ENCODE measurements around the gene ZSCAN31. TPM values are rescaled to one million over a fixed set of nuclear protein-coding genes. Genes with fewer than 3 reads are reported as not detected.

Gene ZSCAN31
- total and polyA plus RNA-seq, 9 of the 15 experiments (the other 6 are each of a cell fraction or from before 2014, with no cell fraction given), result 3.9 to 12.1 (median 7.0) TPM

DNA sequence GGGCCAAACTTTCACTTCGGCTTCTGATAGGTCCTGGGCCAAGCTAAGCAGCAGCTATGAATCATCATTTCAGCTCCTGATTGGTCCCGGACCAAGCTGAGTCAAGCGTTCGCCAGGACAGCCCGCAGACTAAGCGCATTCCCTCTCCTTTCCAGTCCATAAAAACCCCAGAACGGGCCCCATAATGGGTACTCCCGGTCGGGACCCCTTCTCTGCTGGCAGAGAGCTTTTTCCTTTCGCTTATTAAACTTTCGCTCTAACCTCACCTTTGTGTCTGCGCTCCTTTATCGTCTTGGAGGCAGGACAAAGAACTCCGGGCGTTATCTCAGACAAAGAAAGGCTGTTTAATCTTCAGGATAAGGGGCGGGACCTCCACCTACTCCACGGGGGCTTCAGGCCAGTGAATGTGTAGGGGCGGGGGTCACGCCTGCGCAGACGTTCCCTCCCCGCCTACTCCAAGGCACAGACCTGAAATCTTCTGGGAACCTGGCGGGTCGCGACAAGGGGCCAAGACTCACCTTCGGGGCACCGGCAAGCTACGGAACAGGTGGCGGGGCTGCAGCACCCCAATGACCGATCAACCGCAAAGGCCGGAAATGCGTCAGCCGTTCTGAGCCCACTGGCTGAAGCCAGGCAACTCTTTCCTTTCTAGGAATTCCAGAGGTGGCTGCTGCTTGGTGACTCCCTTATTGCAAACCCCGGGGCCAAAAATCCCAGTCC, at the start of gene ZSCAN31 (continued):
- TF ChIP-seq PHTF2 (CRISPR knock-in tag; IDR thresholded peaks at IDR 0.05) (peak; percentile 62; the same call in 1 of the 2 replicates), RUNX1 (IDR thresholded peaks at IDR 0.05; ENCODE audit: low read depth) (peak; percentile 87), POLR2B (IDR thresholded peaks at IDR 0.05; ENCODE audit: low read depth, partially characterized antibody) (peak; percentile 98), ZFP1 (CRISPR knock-in tag; IDR thresholded peaks at IDR 0.05) (peak; percentile 26; the same call in 1 of the 2 replicates), NBN (IDR thresholded peaks at IDR 0.05; ENCODE audit: low read depth) (peak; percentile 39; the same call in 1 of the 2 replicates), RFX7 (CRISPR knock-in tag; IDR thresholded peaks at IDR 0.05) (peak; percentile 4; the same call in 1 of the 2 replicates), TARDBP (IDR thresholded peaks at IDR 0.05) (no peak), SIN3B (IDR thresholded peaks at IDR 0.05; ENCODE audit: low read depth) (0 out of 2 replicates have a peak, but pooled peaks have one; percentile 5), TEAD1 (CRISPR knock-in tag; IDR thresholded peaks at IDR 0.05) (peak; percentile 11 to 60; a peak in 2 of 4 replicates)
- TF ChIP-seq, protein P1, sequence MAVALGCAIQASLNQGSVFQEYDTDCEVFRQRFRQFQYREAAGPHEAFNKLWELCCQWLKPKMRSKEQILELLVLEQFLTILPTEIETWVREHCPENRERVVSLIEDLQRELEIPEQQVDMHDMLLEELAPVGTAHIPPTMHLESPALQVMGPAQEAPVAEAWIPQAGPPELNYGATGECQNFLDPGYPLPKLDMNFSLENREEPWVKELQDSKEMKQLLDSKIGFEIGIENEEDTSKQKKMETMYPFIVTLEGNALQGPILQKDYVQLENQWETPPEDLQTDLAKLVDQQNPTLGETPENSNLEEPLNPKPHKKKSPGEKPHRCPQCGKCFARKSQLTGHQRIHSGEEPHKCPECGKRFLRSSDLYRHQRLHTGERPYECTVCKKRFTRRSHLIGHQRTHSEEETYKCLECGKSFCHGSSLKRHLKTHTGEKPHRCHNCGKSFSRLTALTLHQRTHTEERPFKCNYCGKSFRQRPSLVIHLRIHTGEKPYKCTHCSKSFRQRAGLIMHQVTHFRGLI (CRISPR knock-in tag; IDR thresholded peaks at IDR 0.05), result 0 out of 2 replicates have a peak, but pooled peaks have one; percentile 46
- TF ChIP-seq, protein P2, sequence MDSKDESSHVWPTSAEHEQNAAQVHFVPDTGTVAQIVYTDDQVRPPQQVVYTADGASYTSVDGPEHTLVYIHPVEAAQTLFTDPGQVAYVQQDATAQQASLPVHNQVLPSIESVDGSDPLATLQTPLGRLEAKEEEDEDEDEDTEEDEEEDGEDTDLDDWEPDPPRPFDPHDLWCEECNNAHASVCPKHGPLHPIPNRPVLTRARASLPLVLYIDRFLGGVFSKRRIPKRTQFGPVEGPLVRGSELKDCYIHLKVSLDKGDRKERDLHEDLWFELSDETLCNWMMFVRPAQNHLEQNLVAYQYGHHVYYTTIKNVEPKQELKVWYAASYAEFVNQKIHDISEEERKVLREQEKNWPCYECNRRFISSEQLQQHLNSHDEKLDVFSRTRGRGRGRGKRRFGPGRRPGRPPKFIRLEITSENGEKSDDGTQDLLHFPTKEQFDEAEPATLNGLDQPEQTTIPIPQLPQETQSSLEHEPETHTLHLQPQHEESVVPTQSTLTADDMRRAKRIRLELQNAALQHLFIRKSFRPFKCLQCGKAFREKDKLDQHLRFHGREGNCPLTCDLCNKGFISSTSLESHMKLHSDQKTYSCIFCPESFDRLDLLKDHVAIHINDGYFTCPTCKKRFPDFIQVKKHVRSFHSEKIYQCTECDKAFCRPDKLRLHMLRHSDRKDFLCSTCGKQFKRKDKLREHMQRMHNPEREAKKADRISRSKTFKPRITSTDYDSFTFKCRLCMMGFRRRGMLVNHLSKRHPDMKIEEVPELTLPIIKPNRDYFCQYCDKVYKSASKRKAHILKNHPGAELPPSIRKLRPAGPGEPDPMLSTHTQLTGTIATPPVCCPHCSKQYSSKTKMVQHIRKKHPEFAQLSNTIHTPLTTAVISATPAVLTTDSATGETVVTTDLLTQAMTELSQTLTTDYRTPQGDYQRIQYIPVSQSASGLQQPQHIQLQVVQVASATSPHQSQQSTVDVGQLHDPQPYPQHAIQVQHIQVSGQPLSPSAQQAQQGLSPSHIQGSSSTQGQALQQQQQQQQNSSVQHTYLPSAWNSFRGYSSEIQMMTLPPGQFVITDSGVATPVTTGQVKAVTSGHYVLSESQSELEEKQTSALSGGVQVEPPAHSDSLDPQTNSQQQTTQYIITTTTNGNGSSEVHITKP (IDR thresholded peaks at IDR 0.05; ENCODE audit: partially characterized antibody), result peak; percentile 44
- TF ChIP-seq, protein P3, sequence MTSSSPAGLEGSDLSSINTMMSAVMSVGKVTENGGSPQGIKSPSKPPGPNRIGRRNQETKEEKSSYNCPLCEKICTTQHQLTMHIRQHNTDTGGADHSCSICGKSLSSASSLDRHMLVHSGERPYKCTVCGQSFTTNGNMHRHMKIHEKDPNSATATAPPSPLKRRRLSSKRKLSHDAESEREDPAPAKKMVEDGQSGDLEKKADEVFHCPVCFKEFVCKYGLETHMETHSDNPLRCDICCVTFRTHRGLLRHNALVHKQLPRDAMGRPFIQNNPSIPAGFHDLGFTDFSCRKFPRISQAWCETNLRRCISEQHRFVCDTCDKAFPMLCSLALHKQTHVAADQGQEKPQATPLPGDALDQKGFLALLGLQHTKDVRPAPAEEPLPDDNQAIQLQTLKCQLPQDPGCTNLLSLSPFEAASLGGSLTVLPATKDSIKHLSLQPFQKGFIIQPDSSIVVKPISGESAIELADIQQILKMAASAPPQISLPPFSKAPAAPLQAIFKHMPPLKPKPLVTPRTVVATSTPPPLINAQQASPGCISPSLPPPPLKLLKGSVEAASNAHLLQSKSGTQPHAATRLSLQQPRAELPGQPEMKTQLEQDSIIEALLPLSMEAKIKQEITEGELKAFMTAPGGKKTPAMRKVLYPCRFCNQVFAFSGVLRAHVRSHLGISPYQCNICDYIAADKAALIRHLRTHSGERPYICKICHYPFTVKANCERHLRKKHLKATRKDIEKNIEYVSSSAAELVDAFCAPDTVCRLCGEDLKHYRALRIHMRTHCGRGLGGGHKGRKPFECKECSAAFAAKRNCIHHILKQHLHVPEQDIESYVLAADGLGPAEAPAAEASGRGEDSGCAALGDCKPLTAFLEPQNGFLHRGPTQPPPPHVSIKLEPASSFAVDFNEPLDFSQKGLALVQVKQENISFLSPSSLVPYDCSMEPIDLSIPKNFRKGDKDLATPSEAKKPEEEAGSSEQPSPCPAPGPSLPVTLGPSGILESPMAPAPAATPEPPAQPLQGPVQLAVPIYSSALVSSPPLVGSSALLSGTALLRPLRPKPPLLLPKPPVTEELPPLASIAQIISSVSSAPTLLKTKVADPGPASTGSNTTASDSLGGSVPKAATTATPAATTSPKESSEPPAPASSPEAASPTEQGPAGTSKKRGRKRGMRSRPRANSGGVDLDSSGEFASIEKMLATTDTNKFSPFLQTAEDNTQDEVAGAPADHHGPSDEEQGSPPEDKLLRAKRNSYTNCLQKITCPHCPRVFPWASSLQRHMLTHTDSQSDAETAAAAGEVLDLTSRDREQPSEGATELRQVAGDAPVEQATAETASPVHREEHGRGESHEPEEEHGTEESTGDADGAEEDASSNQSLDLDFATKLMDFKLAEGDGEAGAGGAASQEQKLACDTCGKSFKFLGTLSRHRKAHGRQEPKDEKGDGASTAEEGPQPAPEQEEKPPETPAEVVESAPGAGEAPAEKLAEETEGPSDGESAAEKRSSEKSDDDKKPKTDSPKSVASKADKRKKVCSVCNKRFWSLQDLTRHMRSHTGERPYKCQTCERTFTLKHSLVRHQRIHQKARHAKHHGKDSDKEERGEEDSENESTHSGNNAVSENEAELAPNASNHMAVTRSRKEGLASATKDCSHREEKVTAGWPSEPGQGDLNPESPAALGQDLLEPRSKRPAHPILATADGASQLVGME (CRISPR knock-in tag; IDR thresholded peaks at IDR 0.05), result peak; percentile 27; the same call in 1 of the 2 replicates
- TF ChIP-seq, protein P4, sequence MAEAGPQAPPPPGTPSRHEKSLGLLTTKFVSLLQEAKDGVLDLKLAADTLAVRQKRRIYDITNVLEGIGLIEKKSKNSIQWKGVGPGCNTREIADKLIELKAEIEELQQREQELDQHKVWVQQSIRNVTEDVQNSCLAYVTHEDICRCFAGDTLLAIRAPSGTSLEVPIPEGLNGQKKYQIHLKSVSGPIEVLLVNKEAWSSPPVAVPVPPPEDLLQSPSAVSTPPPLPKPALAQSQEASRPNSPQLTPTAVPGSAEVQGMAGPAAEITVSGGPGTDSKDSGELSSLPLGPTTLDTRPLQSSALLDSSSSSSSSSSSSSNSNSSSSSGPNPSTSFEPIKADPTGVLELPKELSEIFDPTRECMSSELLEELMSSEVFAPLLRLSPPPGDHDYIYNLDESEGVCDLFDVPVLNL (CRISPR knock-in tag; IDR thresholded peaks at IDR 0.05; ENCODE audit: low read depth), result peak; percentile 55; the same call in 1 of the 2 replicates

All from K562 (cell line).